ENCODE results near the gene TESMIN.

The TESMIN gene

GRCh38 chr11:68775951-68776388 lies 24.6 kb upstream of the TESMIN start:
- no peak overlapping the region for H3K4me3 ChIP-seq (replicated peaks; ENCODE audit: low read depth, low read length)
- no peaks in the 10 kb centered on the region for H3K27me3 ChIP-seq (replicated peaks; ENCODE audit: control insufficient read depth, insufficient read depth, low read length)
- peaks cover 3% of the 10 kb centered on the region for H3K36me3 ChIP-seq (ENCODE audit: control insufficient read depth, insufficient read depth, low read length)
- no peak for TF ChIP-seq CTCF (IDR thresholded peaks at IDR 0.05; ENCODE audit: insufficient read depth, low read length, poor library complexity, severe bottlenecking)
- no peak for DNase-seq (ENCODE audit: extremely low read depth, insufficient read length)

GRCh38 chr11:68774194-68774585 lies 22.9 kb upstream of the TESMIN start:
- Histone ChIP-seq H3K27me3 (replicated peaks; ENCODE audit: control insufficient read depth, insufficient read depth, low read length) (no peaks in the 10 kb centered on the region), H3K4me3 (replicated peaks; ENCODE audit: low read depth, low read length) (no peak overlapping the region), H3K36me3 (ENCODE audit: control insufficient read depth, insufficient read depth, low read length) (no peaks in the 10 kb centered on the region; the same call in none of the 2 replicates)
- no peak for TF ChIP-seq CTCF (IDR thresholded peaks at IDR 0.05; ENCODE audit: insufficient read depth, low read length, poor library complexity, severe bottlenecking)
- DNase-seq (ENCODE audit: extremely low read depth, insufficient read length) = no peak

GRCh38 chr11:68773521-68774193 lies 22.3 kb upstream of the TESMIN start:
- Histone ChIP-seq H3K36me3 (ENCODE audit: control insufficient read depth, insufficient read depth, low read length) (no peaks in the 10 kb centered on the region; the same call in none of the 2 replicates), H3K27me3 (replicated peaks; ENCODE audit: control insufficient read depth, insufficient read depth, low read length) (no peaks in the 10 kb centered on the region), H3K4me3 (replicated peaks; ENCODE audit: low read depth, low read length) (no peak overlapping the region)
- no peak for DNase-seq (ENCODE audit: extremely low read depth, insufficient read length)
- TF ChIP-seq CTCF (IDR thresholded peaks at IDR 0.05; ENCODE audit: insufficient read depth, low read length, poor library complexity, severe bottlenecking) = no peak

DNA sequence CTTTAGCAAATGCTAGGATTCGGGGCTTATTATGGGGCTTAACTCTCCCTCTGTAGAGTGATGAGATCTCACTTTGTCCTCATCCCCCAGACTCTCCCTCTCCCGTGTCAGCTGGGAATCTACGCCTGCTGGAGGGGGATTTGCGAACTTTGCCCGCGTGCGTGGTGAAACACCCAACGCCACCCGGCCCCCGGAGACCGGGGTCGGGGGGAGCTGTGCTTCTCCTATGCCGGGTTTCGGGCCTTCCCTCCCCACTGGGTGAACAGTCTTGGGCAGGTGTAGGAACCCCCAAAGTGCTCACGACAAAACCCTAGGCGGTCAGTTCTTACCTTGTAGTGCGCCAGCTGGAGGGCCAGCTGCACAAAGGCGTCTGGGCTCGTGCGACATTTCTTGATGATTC lies 21.6 kb upstream of the TESMIN start:
- no peak for DNase-seq (ENCODE audit: extremely low read depth, insufficient read length)
- no peak for TF ChIP-seq CTCF (IDR thresholded peaks at IDR 0.05; ENCODE audit: insufficient read depth, low read length, poor library complexity, severe bottlenecking)
- Histone ChIP-seq H3K36me3 (ENCODE audit: control insufficient read depth, insufficient read depth, low read length) (no peaks in the 10 kb centered on the region; the same call in none of the 2 replicates), H3K27me3 (replicated peaks; ENCODE audit: control insufficient read depth, insufficient read depth, low read length) (no peaks in the 10 kb centered on the region), H3K4me3 (replicated peaks; ENCODE audit: low read depth, low read length) (no peak overlapping the region)

- no peak for DNase-seq (ENCODE audit: extremely low read depth, insufficient read length)
- TF ChIP-seq CTCF (IDR thresholded peaks at IDR 0.05; ENCODE audit: insufficient read depth, low read length, poor library complexity, severe bottlenecking) = no peak
- no peaks in the 10 kb centered on the region; the same call in none of the 2 replicates for H3K36me3 ChIP-seq (ENCODE audit: control insufficient read depth, insufficient read depth, low read length)
- H3K4me3 ChIP-seq (replicated peaks; ENCODE audit: low read depth, low read length) = no peak overlapping the region
- no peaks in the 10 kb centered on the region for H3K27me3 ChIP-seq (replicated peaks; ENCODE audit: control insufficient read depth, insufficient read depth, low read length)
Observed at GRCh38 chr11:68770781-68771180, 19.5 kb upstream of the TESMIN start.

Measured in GM06990 (cell line).